NT2/D1 (cell line): Measurements from ENCODE around the gene P4HA2.

Experiments
- DNase-seq: peaks from one replicate; pipeline ENCODE4 v3.0.0-alpha.2; 2011; ENCODE audit warnings: low read depth, low spot score
- H3K27me3 ChIP-seq: 2 replicates; pipeline ENCODE4 v1.6.0; 2011; ENCODE audit warnings: mild to moderate bottlenecking; ENCODE audit not compliant: insufficient read length, insufficient read depth
- H3K36me3 ChIP-seq: 2 replicates; pipeline ENCODE4 v1.6.1; 2011; ENCODE audit warnings: mild to moderate bottlenecking, low read length, mixed read lengths; ENCODE audit not compliant: insufficient read depth, insufficient read length
- H3K4me1 ChIP-seq: 2 replicates; pipeline ENCODE4 v1.5.1; 2011; ENCODE audit not compliant: insufficient read depth, insufficient read length
- H3K4me3 ChIP-seq: 2 replicates; pipeline ENCODE4 v1.5.1; 2011; ENCODE audit warnings: low read depth; ENCODE audit not compliant: insufficient read length
- H3K9ac ChIP-seq: 2 replicates; pipeline ENCODE4 v1.6.0; 2011; ENCODE audit warnings: low read depth; ENCODE audit not compliant: insufficient read length
- H3K9me3 ChIP-seq: 2 replicates; pipeline ENCODE4 v1.5.1; 2011; ENCODE audit warnings: mild to moderate bottlenecking, low read length; ENCODE audit not compliant: insufficient read depth
- SUZ12 ChIP-seq: IDR thresholded peaks from 2 replicates; pipeline ENCODE4 v1.6.1; 2011; ENCODE audit not compliant: insufficient read length, insufficient read depth; ENCODE audit errors: extremely low read depth
- YY1 ChIP-seq: IDR thresholded peaks from 2 replicates; pipeline ENCODE4 v1.6.1; 2011; ENCODE audit not compliant: insufficient read length, insufficient read depth
- ZNF274 ChIP-seq: IDR thresholded peaks from 2 replicates; pipeline ENCODE4 v1.6.1; 2011; ENCODE audit warnings: mild to moderate bottlenecking, low read depth, low read length

P4HA2 gene

DNA sequence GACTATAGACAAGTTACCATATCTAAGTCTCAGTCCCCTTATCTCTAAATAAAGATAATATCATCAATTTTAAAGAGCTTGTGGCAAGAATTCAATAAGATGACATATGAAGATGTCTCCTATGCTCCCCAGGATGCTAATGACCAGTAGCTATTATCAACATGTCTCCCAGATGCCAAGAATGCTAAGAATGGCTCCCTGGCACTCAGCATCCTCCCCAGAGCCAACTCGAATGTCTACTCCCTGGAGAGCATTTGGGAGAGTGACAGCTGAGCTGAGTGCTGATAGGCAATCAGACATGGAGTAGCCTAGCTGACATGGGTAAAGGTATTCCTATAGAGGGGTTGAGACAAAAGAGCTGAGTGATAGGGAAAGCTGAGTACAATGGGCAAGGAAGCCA, 15.9 kb downstream of the P4HA2 start:
- Histone ChIP-seq H3K9me3 (no peaks in the 10 kb centered on the region), H3K4me1 (no peaks in the 10 kb centered on the region), H3K9ac (no peak overlapping the region), H3K36me3 (peaks cover 53% of the 10 kb centered on the region), H3K27me3 (no peaks in the 10 kb centered on the region), H3K4me3 (no peak overlapping the region)
- no peak for DNase-seq
- TF ChIP-seq ZNF274 (no peak), YY1 (no peak), SUZ12 (no peak)

DNA sequence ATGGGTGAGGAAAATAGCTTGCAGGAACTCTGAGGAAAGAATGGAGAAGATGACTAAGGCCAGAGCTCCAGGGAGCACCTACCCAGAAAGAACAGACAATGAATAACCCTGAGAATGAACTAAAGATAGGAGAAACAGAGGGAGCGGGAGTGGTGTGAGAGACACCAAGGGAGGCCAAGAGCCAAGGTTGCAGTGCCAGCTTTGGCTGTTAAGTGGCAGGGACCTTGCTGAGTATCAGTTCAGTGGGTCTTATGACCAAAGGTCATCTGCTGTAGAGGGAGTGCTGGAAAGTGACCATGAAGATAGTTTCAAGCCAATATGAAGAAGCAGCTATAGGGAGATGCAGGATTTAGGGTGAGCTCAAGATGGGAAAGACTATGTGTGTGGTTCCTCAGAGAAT, 16.7 kb downstream of the P4HA2 start:
- DNase-seq, result no peak
- H3K36me3 ChIP-seq, result peaks cover 57% of the 10 kb centered on the region
- H3K4me3 ChIP-seq, result no peak overlapping the region
- no peaks in the 10 kb centered on the region for H3K9me3 ChIP-seq
- H3K9ac ChIP-seq, result no peak overlapping the region
- no peak for TF ChIP-seq ZNF274
- TF ChIP-seq YY1, result no peak
- no peak for TF ChIP-seq SUZ12
- H3K27me3 ChIP-seq, result no peaks in the 10 kb centered on the region
- H3K4me1 ChIP-seq, result no peaks in the 10 kb centered on the region

DNA sequence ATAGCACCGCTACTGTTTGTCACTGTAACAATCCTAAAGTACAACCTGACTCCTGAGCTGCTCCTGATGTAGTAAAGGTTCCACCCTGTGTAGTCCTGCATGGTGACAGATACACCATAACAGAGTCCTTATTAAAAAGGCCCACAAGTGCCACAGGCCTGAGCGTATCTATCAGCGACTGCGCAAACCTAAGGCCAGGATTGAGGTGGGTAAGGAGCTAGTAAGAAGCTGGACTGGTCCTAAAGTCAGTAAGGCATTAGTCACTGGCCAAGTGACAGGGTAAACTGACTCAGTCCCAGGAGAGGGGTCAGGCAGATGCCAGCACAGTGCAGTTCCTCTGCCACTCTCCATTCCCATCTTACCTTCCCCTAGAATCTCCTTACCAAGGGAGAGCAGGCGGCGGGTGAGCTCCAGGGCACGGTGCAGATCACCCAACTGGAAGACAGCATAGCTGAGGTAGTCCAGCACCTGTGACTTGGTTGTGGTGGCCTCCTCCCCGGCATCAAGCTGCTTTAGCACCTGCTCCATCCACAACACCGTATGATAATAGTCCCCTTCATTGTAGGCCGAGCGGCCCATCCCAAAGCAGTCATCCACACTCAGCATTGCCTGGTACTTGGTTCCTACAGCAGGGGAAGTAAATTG, 17.6 kb downstream of the P4HA2 start:
- Histone ChIP-seq H3K4me1 (no peaks in the 10 kb centered on the region), H3K36me3 (peaks cover 58% of the 10 kb centered on the region), H3K27me3 (no peaks in the 10 kb centered on the region), H3K9ac (no peak overlapping the region), H3K4me3 (no peak overlapping the region), H3K9me3 (no peaks in the 10 kb centered on the region)
- no peak for DNase-seq
- no peak for TF ChIP-seq YY1
- no peak for TF ChIP-seq ZNF274

DNA sequence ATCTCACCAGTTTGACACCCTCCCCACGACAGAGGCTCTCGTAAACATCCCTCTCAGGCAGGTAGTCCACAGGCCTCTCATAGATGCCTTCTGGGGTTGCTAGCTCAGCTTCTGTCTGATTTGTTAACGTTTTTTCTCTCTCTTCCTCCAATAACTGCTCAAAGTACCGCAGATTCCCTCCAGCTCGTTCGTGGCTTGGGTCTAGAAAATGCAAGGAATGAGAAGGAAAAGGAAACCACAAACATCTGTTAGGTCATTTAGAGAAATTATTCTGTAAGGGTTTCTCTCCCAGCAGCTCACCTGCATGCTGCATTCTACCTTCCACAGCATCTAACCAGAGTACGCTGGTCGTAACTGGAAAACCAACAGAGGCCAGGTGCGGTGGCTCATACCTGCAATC, 18.5 kb downstream of the P4HA2 start:
- Histone ChIP-seq H3K9ac (no peak overlapping the region), H3K36me3 (peaks cover 61% of the 10 kb centered on the region), H3K27me3 (no peaks in the 10 kb centered on the region), H3K9me3 (no peaks in the 10 kb centered on the region), H3K4me1 (no peaks in the 10 kb centered on the region), H3K4me3 (no peak overlapping the region)
- TF ChIP-seq SUZ12, result no peak
- TF ChIP-seq ZNF274, result no peak
- TF ChIP-seq YY1, result no peak
- no peak for DNase-seq

DNA sequence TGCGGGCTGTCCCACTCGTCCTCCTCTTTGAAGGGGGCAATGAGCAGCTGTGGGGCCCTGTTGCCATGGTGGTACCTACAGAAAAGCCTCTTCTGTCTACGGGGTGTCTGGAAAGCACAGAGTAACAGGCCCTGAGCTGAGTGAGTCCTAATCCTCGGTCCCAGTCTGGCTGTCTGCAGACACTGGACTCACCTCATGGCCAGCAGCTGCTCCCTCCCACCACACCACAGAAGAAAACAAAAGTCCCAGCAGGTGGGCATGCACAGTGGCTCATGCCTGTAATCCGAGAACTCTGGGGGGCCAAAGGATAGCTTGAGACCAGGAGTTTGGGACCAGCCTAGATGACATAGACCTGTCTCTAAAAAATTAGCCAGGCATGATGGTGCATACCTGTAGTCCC, 19.9 kb downstream of the P4HA2 start:
- no peaks in the 10 kb centered on the region for H3K4me1 ChIP-seq
- no peak for DNase-seq

DNA sequence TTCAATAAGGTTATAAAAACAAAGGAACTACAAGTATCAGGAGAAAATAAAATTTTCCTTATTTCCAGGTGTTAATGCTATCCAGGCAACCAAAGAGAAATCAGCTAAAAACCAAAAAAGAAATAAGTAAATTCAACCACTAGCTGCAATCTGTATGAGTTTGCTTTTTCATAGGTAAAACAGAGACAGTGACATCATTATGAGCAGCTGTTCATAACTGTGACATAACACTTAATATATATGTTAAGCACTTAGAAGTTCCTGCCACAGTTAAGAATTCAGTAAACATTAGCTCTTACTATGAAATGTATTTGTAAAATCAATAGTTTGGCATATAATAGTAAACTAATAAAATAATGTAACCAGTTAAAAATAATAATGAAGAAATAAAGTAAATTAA, 20.9 kb downstream of the P4HA2 start:
- Histone ChIP-seq H3K27me3 (no peaks in the 10 kb centered on the region), H3K9me3 (no peaks in the 10 kb centered on the region), H3K4me1 (no peaks in the 10 kb centered on the region), H3K36me3 (peaks cover 55% of the 10 kb centered on the region), H3K4me3 (no peak overlapping the region), H3K9ac (no peak overlapping the region)
- TF ChIP-seq SUZ12, result no peak
- TF ChIP-seq ZNF274, result no peak
- TF ChIP-seq YY1, result no peak
- DNase-seq, result no peak

More for the DNA sequence above, 19.9 kb downstream of the P4HA2 start:
- Histone ChIP-seq H3K4me3 (no peak overlapping the region), H3K9me3 (no peaks in the 10 kb centered on the region), H3K27me3 (no peaks in the 10 kb centered on the region), H3K36me3 (peaks cover 61% of the 10 kb centered on the region), H3K9ac (no peak overlapping the region)
- TF ChIP-seq YY1, result no peak

DNA sequence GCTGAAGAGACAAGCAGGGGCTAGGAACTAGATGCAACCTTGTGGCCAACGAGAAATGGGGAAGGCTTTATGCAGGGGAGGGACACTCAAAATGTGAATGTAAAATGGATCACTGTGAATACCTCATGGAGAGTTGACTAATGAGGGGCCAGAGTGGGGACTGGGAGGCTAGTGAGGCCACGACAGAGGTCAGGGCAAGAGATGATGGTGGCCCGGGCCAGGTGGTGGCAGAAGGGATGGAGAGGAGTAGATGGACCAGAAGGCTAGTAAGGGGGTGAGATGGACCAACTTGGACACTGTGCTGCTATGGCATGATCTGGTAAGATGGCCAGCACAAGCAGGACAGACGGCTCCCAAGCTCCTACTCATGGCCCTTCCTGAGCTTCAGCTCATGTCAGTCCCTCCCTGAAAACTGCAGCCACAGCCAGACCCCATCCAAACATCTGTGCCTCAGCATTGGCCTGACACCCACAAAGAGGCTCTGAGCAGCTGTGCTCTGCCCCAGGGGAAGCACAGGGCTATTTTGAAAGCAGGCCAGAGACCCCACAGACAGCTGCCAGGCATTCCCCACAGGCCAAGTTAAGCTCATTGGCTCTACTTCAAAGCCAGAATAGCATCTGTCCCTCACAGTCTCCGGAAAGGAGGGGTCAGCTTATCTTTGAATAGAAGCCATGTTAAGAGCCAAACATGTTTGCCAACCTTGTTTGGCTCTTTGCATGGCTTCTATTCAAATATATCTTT, 22.1 kb downstream of the P4HA2 start:
- peaks cover 47% of the 10 kb centered on the region for H3K36me3 ChIP-seq
- no peak overlapping the region for H3K9ac ChIP-seq
- no peaks in the 10 kb centered on the region for H3K4me1 ChIP-seq
- TF ChIP-seq SUZ12 (no peak), ZNF274 (no peak), YY1 (no peak)
- DNase-seq, result no peak
- no peak overlapping the region for H3K4me3 ChIP-seq
- no peaks in the 10 kb centered on the region for H3K9me3 ChIP-seq
- H3K27me3 ChIP-seq, result no peaks in the 10 kb centered on the region
